CD4-positive, alpha-beta T cell (primary cell): ENCODE measurements around the gene SHISA9. TPM values are rescaled to one million over a fixed set of nuclear protein-coding genes. Genes with fewer than 3 reads are reported as not detected.

Source experiments
- ATAC-seq: fragments of 200-7000 bp; cut with Tn5 transposase; one replicate; pipeline ENCODE4 v1.10.0; 2022; ENCODE audit warnings: mild to moderate bottlenecking; ENCODE audit not compliant: poor library complexity
- CTCF ChIA-PET: fragments of 350-600 bp; sonication (Branson Sonifier 250); formaldehyde crosslinking; loops from one replicate; lab custom pipeline; 2021; ENCODE audit warnings: antibody characterized with exemption, inconsistent platforms; lab: Charles Lee
- POLR2A ChIA-PET: fragments of 350-600 bp; sonication (Branson Sonifier 250); formaldehyde crosslinking; loops from one replicate; lab custom pipeline; 2021; ENCODE audit warnings: antibody characterized with exemption, inconsistent platforms; lab: Charles Lee
- DNase-seq, 14 experiments: peaks; one replicate each; pipeline ENCODE4 v3.0.0-alpha.2; 2013 to 2020; ENCODE audit warnings: mixed read lengths in 2 of 14
- H3K27ac ChIP-seq, 2 donors: one replicate each; pipeline versions ENCODE4 v1.5.1 to v1.7.0; 2013; ENCODE audit warnings: low read length in 2 of 2, low read depth in 1 of 2, mild to moderate bottlenecking in 1 of 2
- H3K27me3 ChIP-seq, 2 experiments: 1 replicate in 1 of 2; 2 replicates in 1 of 2; pipeline versions ENCODE4 v1.6.1 to v1.7.0; 2013; ENCODE audit warnings: low read length in 2 of 2, control low read depth in 1 of 2, mild to moderate bottlenecking in 1 of 2, moderate library complexity in 1 of 2; ENCODE audit not compliant: insufficient read depth in 2 of 2, control insufficient read depth in 1 of 2
- H3K36me3 ChIP-seq: one replicate; pipeline ENCODE4 v1.6.1; 2013; ENCODE audit warnings: low read length, control low read depth; ENCODE audit not compliant: insufficient read depth
- H3K4me1 ChIP-seq: one replicate; pipeline ENCODE4 v1.6.1; 2013; ENCODE audit warnings: low read length, control low read depth; ENCODE audit not compliant: insufficient read depth
- H3K4me3 ChIP-seq: one replicate; pipeline ENCODE4 v1.5.1; 2013; ENCODE audit warnings: mild to moderate bottlenecking, low read length, moderate library complexity
- H3K9me3 ChIP-seq, 2 experiments: 1 replicate in 1 of 2; 2 replicates in 1 of 2; pipeline versions ENCODE4 v1.6.1 to v1.7.0; 2013; ENCODE audit warnings: low read length in 2 of 2, mild to moderate bottlenecking in 2 of 2, control low read depth in 1 of 2, moderate library complexity in 1 of 2; ENCODE audit not compliant: control insufficient read depth in 1 of 2, insufficient read depth in 1 of 2
- H3K27ac Mint-ChIP-seq: one replicate; pipeline ENCODE4 v1.8.0; 2020; ENCODE audit warnings: mixed read lengths
- H3K27me3 Mint-ChIP-seq: one replicate; pipeline ENCODE4 v1.8.0; 2021; ENCODE audit warnings: mixed read lengths
- H3K36me3 Mint-ChIP-seq: one replicate; pipeline ENCODE4 v1.8.0; 2021; ENCODE audit warnings: low read depth, mixed read lengths
- H3K4me1 Mint-ChIP-seq: one replicate; pipeline ENCODE4 v1.8.0; 2021; ENCODE audit warnings: low read depth, mixed read lengths
- H3K4me3 Mint-ChIP-seq: one replicate; pipeline ENCODE4 v1.8.0; 2020; ENCODE audit warnings: mild to moderate bottlenecking, mixed read lengths
- H3K9me3 Mint-ChIP-seq: one replicate; pipeline ENCODE4 v1.8.0; 2020; ENCODE audit warnings: mixed read lengths
- CTCF ChIP-seq: fragments of 200-600 bp; IDR thresholded peaks from one replicate; pipeline ENCODE4 v1.8.0; 2022; ENCODE audit warnings: antibody characterized with exemption, mild to moderate bottlenecking
- intact Hi-C, 2 experiments: fragments of 100-400 bp; cut with DNase I in 1 of 2; cut with micrococcal nuclease in 1 of 2; formaldehyde crosslinking; loops; one replicate each; pipeline versions ENCODE4 v1.15.1 to v1.9.0; 2023 to 2025; cut with DNase I, micrococcal nuclease
- total RNA-seq, 174 experiments: library from RNA in 2 of 174; stranded (reverse) in 2 of 174; gene quantifications; one replicate each; pipeline ENCODE4 v1.2.3 and lab custom pipeline; 2021 to 2026

The SHISA9 gene
- total RNA-seq, 2 experiments from 2014 or later, result not detected

- Histone ChIP-seq H3K27me3 (peaks cover 1 to 5% of the 10 kb centered on the region in 2 experiments), H3K9me3 (no peaks in the 10 kb centered on the region), H3K4me1 (no peaks in the 10 kb centered on the region), H3K27ac (no peak overlapping the region), H3K4me3 (no peak overlapping the region), H3K36me3 (no peaks in the 10 kb centered on the region)
- POLR2A ChIA-PET, result no interaction called here
- Mint-ChIP-seq H3K36me3 (no peaks in the 10 kb centered on the region), H3K9me3 (no peaks in the 10 kb centered on the region), H3K27me3 (peaks cover 67% of the 10 kb centered on the region), H3K4me1 (no peaks in the 10 kb centered on the region), H3K4me3 (no peak overlapping the region), H3K27ac (no peak overlapping the region)
- DNase-seq (no peak), ATAC-seq (no peak)
- intact Hi-C loops, result no loop called here
- no peak for TF ChIP-seq CTCF
- CTCF ChIA-PET, result interaction anchor here (0.6 kb wide), 1 partner anchor 57 kb away, joined by 3 read pairs; no protein-coding TSS in a partner anchor
These were observed 8.2 kb upstream of the SHISA9 start for GRCh38 chr16:12893050-12893750.

- Histone ChIP-seq H3K36me3 (no peaks in the 10 kb centered on the region), H3K4me3 (no peak overlapping the region), H3K27me3 (peaks cover 13 to 28% of the 10 kb centered on the region in 2 experiments), H3K4me1 (no peaks in the 10 kb centered on the region), H3K27ac (no peak overlapping the region), H3K9me3 (peaks cover 0 to 9% of the 10 kb centered on the region in 2 experiments)
- intact Hi-C loops, result no loop called here
- ATAC-seq (no peak), DNase-seq (no peak)
- Mint-ChIP-seq H3K36me3 (no peaks in the 10 kb centered on the region), H3K4me3 (no peak overlapping the region), H3K27me3 (peaks cover 77% of the 10 kb centered on the region), H3K4me1 (no peaks in the 10 kb centered on the region), H3K9me3 (no peaks in the 10 kb centered on the region), H3K27ac (no peak overlapping the region)
- CTCF ChIA-PET, result no interaction called here
- POLR2A ChIA-PET, result no interaction called here
- TF ChIP-seq CTCF, result no peak
These were observed 4.8 kb upstream of the SHISA9 start for GRCh38 chr16:12896562-12896961.

GRCh38 chr16:12898551-12898950 lies 2.8 kb upstream of the SHISA9 start:
- CTCF ChIA-PET, result no interaction called here
- Histone ChIP-seq H3K9me3 (peaks cover 0 to 17% of the 10 kb centered on the region in 2 experiments), H3K27me3 (peaks cover 24 to 43% of the 10 kb centered on the region in 2 experiments), H3K4me3 (no peak overlapping the region), H3K27ac (no peak overlapping the region), H3K4me1 (no peaks in the 10 kb centered on the region), H3K36me3 (no peaks in the 10 kb centered on the region)
- intact Hi-C loops, result no loop called here
- no peak overlapping the region for H3K4me3 Mint-ChIP-seq
- POLR2A ChIA-PET, result no interaction called here
- ATAC-seq (no peak), DNase-seq (no peak)
- no peaks in the 10 kb centered on the region for H3K9me3 Mint-ChIP-seq
- H3K27ac Mint-ChIP-seq, result no peak overlapping the region
- peaks cover 65% of the 10 kb centered on the region for H3K27me3 Mint-ChIP-seq
- no peaks in the 10 kb centered on the region for H3K4me1 Mint-ChIP-seq
- no peaks in the 10 kb centered on the region for H3K36me3 Mint-ChIP-seq
- TF ChIP-seq CTCF, result no peak
